Natural killer cell (primary cell): Measurements from ENCODE around the gene FAM107B. TPM values are rescaled to one million over a fixed set of nuclear protein-coding genes. Genes with fewer than 3 reads are reported as not detected.

Experiments used
- ATAC-seq, 3 donors: fragments of 150-1000 bp in 2 of 3; fragments of 200-7000 bp in 1 of 3; cut with Tn5 transposase; 1 replicate in 1 of 3; 2 replicates in 2 of 3; pipeline ENCODE4 v1.10.0; 2021; ENCODE audit warnings: mild to moderate bottlenecking in 2 of 3, moderate library complexity in 2 of 3
- DNase-seq, 2 donors: peaks; one replicate each; pipeline versions ENCODE4 v3.0.0 to v3.0.0-alpha.2; 2013 to 2021; ENCODE audit warnings: mixed read lengths in 1 of 2
- H3K27ac ChIP-seq: one replicate; pipeline ENCODE4 v1.5.1; 2013; ENCODE audit warnings: mild to moderate bottlenecking, low read length
- H3K27me3 ChIP-seq: one replicate; pipeline ENCODE4 v1.6.1; 2013; ENCODE audit warnings: low read length; ENCODE audit not compliant: control insufficient read depth, insufficient read depth
- H3K36me3 ChIP-seq: one replicate; pipeline ENCODE4 v1.6.1; 2013; ENCODE audit warnings: low read length; ENCODE audit not compliant: control insufficient read depth, insufficient read depth
- H3K4me1 ChIP-seq: one replicate; pipeline ENCODE4 v1.6.1; 2013; ENCODE audit warnings: low read length; ENCODE audit not compliant: control insufficient read depth, insufficient read depth
- H3K4me3 ChIP-seq: one replicate; pipeline ENCODE4 v1.5.1; 2013; ENCODE audit warnings: low read length
- H3K9me3 ChIP-seq: one replicate; pipeline ENCODE4 v1.6.1; 2013; ENCODE audit warnings: low read length; ENCODE audit not compliant: control insufficient read depth, insufficient read depth
- H3K27ac Mint-ChIP-seq, 2 donors: one replicate each; pipeline ENCODE4 v1.8.0; 2022; ENCODE audit warnings: mild to moderate bottlenecking in 2 of 2, mixed read lengths in 2 of 2, moderate library complexity in 1 of 2
- H3K27me3 Mint-ChIP-seq, 2 donors: one replicate each; pipeline ENCODE4 v1.8.0; 2022; ENCODE audit warnings: low read depth in 2 of 2, mixed read lengths in 2 of 2
- H3K36me3 Mint-ChIP-seq: one replicate; pipeline ENCODE4 v1.8.0; 2022; ENCODE audit warnings: mixed read lengths
- H3K4me1 Mint-ChIP-seq, 2 donors: one replicate each; pipeline ENCODE4 v1.8.0; 2022; ENCODE audit warnings: mixed read lengths in 2 of 2
- H3K4me3 Mint-ChIP-seq: one replicate; pipeline ENCODE4 v1.8.0; 2022; ENCODE audit warnings: mild to moderate bottlenecking, moderate library complexity, mixed read lengths
- H3K9me3 Mint-ChIP-seq, 2 donors: one replicate each; pipeline ENCODE4 v1.8.0; 2022; ENCODE audit warnings: mixed read lengths in 2 of 2
- WGBS: methylation state at CpG from one replicate; pipeline ENCODE4 v1.1.7; 2013; ENCODE audit warnings: missing lambda C conversion rate; ENCODE audit not compliant: insufficient coverage; 5-methylcytosine and 5-hydroxymethylcytosine counted together
- intact Hi-C: fragments of 100-400 bp; cut with micrococcal nuclease; formaldehyde crosslinking; loops from one replicate; pipeline ENCODE4 v1.14.2; 2022
- total RNA-seq, 4 donors: library from RNA; stranded (reverse); fragments of 120-200 nt in 1 of 4; gene quantifications; one replicate each; pipeline versions ENCODE4 v1.2.3 to v1.2.4, GENCODE V29; 2013 to 2022
- TF ChIP-seq, protein P1 (sequence below): fragments of 200-600 bp; IDR thresholded peaks from one replicate; pipeline ENCODE4 v1.8.0; 2022; ENCODE audit warnings: antibody characterized with exemption

Gene FAM107B
- total RNA-seq, 3 donors from 2014 or later (not counting 1 experiment from before 2014, with no cell fraction given) = 165 to 226 (median 224) TPM

DNA sequence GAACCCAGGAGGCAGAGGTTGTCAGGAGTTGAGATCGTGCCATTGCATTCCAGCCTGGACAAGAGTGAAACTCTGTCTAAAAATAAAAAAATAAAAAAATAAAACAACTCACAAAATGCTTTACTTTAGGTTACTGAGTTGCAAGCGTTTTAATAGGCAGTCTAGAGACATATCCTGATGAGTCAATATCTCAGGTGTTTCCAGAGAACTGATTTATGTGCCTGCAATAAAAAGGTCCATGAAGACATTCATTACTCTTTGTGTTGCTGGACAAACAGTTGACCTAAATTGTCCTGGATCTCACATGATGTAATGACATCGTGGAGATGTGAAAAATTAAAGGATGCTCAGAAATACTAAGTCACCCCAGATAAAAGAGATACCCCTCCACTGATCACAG lies 31.6 kb upstream of the FAM107B start:
- Mint-ChIP-seq H3K4me3 (no peak overlapping the region), H3K9me3 (no peaks in the 10 kb centered on the region), H3K27me3 (peaks cover 4 to 6% of the 10 kb centered on the region in 2 donors), H3K27ac (no peak overlapping the region), H3K36me3 (no peaks in the 10 kb centered on the region), H3K4me1 (no peaks in the 10 kb centered on the region)
- H3K4me3 ChIP-seq = no peak overlapping the region
- no peak for ATAC-seq
- intact Hi-C loops = no loop called here
- no peak overlapping the region for H3K27ac ChIP-seq
- WGBS = 98% methylated on average over 2 of the region's 3 CpGs
- DNase-seq = no peak
- H3K27me3 ChIP-seq = no peaks in the 10 kb centered on the region
- no peaks in the 10 kb centered on the region for H3K4me1 ChIP-seq
- no peaks in the 10 kb centered on the region for H3K9me3 ChIP-seq
- TF ChIP-seq, protein P1, sequence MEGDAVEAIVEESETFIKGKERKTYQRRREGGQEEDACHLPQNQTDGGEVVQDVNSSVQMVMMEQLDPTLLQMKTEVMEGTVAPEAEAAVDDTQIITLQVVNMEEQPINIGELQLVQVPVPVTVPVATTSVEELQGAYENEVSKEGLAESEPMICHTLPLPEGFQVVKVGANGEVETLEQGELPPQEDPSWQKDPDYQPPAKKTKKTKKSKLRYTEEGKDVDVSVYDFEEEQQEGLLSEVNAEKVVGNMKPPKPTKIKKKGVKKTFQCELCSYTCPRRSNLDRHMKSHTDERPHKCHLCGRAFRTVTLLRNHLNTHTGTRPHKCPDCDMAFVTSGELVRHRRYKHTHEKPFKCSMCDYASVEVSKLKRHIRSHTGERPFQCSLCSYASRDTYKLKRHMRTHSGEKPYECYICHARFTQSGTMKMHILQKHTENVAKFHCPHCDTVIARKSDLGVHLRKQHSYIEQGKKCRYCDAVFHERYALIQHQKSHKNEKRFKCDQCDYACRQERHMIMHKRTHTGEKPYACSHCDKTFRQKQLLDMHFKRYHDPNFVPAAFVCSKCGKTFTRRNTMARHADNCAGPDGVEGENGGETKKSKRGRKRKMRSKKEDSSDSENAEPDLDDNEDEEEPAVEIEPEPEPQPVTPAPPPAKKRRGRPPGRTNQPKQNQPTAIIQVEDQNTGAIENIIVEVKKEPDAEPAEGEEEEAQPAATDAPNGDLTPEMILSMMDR = no peak
- H3K36me3 ChIP-seq = no peaks in the 10 kb centered on the region

DNA sequence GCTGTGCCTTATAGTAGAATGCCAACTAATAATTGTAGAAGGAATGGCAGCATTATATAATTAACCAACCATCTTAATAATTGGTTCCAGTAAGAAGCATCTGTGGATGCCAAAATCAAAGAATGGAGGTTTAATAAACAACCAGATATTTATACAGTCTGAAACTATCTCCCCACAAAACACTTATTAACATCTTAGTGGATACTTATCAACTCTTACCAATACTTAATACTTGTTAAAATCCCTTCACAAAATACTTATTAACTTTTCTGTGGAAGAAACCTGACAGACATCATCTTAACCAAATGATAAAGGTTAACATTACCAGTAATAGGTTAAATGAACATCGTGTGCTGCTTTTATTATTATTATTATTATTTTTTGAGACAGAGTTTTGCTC lies 29.1 kb upstream of the FAM107B start:
- H3K4me3 ChIP-seq = no peak overlapping the region
- H3K4me1 ChIP-seq = no peaks in the 10 kb centered on the region
- no peak overlapping the region for H3K27ac ChIP-seq
- DNase-seq (no peak), ATAC-seq (no peak)
- Mint-ChIP-seq H3K4me3 (no peak overlapping the region), H3K27ac (no peak overlapping the region), H3K36me3 (no peaks in the 10 kb centered on the region), H3K9me3 (no peaks in the 10 kb centered on the region), H3K4me1 (no peaks in the 10 kb centered on the region), H3K27me3 (peaks cover 6 to 12% of the 10 kb centered on the region in 2 donors)
- no CpG with 5 or more reads among the region's 1 CpG for WGBS
- intact Hi-C loops = no loop called here
- H3K36me3 ChIP-seq = no peaks in the 10 kb centered on the region
- TF ChIP-seq, protein P1 = no peak
- H3K27me3 ChIP-seq = no peaks in the 10 kb centered on the region
- H3K9me3 ChIP-seq = no peaks in the 10 kb centered on the region

DNA sequence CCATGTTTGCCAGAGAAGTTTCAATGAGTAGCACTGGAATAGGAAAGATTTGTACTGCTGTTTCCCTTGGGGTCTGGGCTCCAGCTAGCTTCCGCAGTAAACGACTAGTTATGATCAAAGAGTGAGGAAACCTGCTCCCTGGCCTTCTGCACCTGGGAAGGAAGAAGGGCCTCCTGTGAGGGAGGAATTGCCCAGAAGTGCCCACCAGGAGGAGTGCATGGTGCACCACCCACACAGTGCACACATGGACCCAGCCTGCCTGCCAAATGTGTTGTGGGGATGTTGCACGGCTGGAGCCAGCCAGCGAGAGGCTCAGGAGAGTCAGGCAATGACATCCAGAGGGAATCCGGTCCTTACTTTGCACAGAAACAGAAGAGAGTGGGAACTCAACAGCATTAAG lies 27.0 kb upstream of the FAM107B start:
- Histone ChIP-seq H3K4me3 (no peak overlapping the region), H3K36me3 (no peaks in the 10 kb centered on the region), H3K4me1 (no peaks in the 10 kb centered on the region), H3K27me3 (no peaks in the 10 kb centered on the region), H3K27ac (no peak overlapping the region), H3K9me3 (no peaks in the 10 kb centered on the region)
- H3K4me1 Mint-ChIP-seq = no peaks in the 10 kb centered on the region
- no peaks in the 10 kb centered on the region for H3K36me3 Mint-ChIP-seq
- peaks cover 6 to 12% of the 10 kb centered on the region in 2 donors for H3K27me3 Mint-ChIP-seq
- 85% methylated on average over 5 of the region's 5 CpGs for WGBS
- no peaks in the 10 kb centered on the region for H3K9me3 Mint-ChIP-seq
- TF ChIP-seq, protein P1 = no peak
- no peak for DNase-seq
- intact Hi-C loops = no loop called here
- H3K27ac Mint-ChIP-seq = no peak overlapping the region
- no peak overlapping the region for H3K4me3 Mint-ChIP-seq
- no peak for ATAC-seq

DNA sequence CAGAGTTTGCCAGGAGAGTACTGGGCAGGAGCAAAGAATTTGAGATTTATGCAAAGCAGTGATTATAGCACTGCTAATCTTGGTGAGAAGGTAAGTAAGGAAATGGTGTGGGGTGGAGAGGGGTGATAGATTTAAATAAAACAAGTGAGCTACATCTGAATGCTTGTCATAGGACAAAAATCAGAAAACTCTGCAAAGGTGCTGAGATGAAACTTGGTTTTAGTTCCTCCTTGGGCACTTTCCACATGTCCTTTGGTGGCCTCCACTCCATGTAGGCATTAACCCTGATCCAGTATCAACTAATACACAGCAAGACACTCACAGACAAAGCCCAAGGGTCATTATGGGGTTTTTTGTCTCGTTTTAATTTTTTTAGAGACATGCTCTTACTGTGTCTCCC lies 25.7 kb upstream of the FAM107B start:
- DNase-seq (no peak), ATAC-seq (no peak)
- Mint-ChIP-seq H3K4me3 (no peak overlapping the region), H3K36me3 (no peaks in the 10 kb centered on the region), H3K27me3 (peaks cover 6 to 12% of the 10 kb centered on the region in 2 donors), H3K27ac (no peak overlapping the region), H3K9me3 (no peaks in the 10 kb centered on the region), H3K4me1 (no peaks in the 10 kb centered on the region)
- H3K4me3 ChIP-seq = no peak overlapping the region
- no peak overlapping the region for H3K27ac ChIP-seq
- WGBS = 50% methylated on average over 1 of the region's 1 CpG
- no peaks in the 10 kb centered on the region for H3K27me3 ChIP-seq
- TF ChIP-seq, protein P1 = no peak
- intact Hi-C loops = no loop called here
- no peaks in the 10 kb centered on the region for H3K36me3 ChIP-seq
- H3K4me1 ChIP-seq = no peaks in the 10 kb centered on the region
- no peaks in the 10 kb centered on the region for H3K9me3 ChIP-seq
